Right lobe of liver (tissue), 4 donors: Measurements from ENCODE around the gene SCRN2.

Source experiments
- CTCF ChIP-seq, 4 donors: fragments of 200-600 bp in 3 of 4; fragments of 450-650 bp in 1 of 4; IDR thresholded peaks; one replicate each; pipeline versions ENCODE4 v1.5.1 to v1.8.0; 2016 to 2022; ENCODE audit warnings: antibody characterized with exemption in 4 of 4, mild to moderate bottlenecking in 2 of 4
- POLR2A ChIP-seq: fragments of 450-650 bp; IDR thresholded peaks from one replicate; pipeline ENCODE4 v1.6.1; 2017; ENCODE audit warnings: antibody characterized with exemption, mild to moderate bottlenecking
- donor health status: DM: no; HTN: no; CAD: no.
- donor health status: DM: no; HTN: no; CAD: no.
- donor health status: DM: no; HTN: yes; CAD: no.

GRCh38 chr17:47879028-47879585, 38.0 kb upstream of the SCRN2 start:
- TF ChIP-seq CTCF (IDR thresholded peaks at IDR 0.05) (no peak), POLR2A (no peak)
